ENCODE data around the gene SCO1.
"Not testable (repeated sequence)": the region's sequence is repeated elsewhere in the genome, so short reads cannot be mapped to it uniquely, and the experiment has no call there.

Gene SCO1

GRCh38 chr17:10725262-10725661 is 27.9 kb upstream of the SCO1 start:
- no peak for DNase-seq

DNA sequence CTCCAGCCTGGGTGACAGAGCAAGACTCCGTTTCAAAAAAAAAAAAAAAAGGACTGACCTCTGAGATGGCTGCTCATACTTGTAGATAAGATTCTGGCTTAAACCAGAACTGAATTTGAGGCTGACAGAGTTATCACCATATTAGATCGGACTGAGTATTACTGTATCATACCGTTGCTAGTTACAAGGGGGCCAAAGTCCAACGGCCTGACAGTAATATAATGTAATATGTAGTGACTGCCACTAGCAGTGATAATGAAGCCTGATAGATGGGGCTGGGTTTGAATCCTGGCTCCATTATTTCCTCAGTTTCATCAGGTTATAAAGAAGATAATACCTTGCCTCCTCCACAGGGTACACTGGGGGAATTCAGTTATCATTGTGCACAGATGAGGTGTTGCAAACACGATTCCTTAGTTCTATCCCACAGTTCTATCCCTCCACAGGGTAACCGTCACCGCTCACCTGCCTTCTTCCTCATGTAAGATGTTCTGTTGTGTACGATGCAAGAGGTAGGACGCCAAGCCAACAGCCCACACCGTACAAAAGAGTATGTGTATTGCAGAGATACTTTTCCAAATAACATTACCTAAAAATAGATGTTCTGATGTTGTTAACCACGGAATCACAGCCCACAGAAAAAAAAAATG is 27.3 kb upstream of the SCO1 start:
- DNase-seq, result no peak

DNA sequence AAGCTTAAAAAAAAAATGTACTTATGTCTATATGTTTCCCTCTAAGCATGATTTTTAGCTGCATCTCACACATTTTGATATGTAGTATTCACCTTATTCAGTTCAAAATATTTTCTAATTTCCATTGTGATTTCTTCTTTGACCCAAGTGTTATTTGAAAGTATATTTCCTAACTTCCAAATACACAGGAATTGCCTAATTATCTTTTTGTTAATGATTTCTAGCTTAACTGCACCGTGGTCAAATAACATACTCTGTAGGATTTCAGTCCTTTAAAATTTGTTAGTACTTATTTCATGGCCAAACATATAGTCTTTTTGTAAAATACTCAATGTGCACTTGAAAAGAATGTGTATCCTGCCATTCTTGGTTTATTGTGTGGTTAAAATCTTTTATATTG is 21.2 kb upstream of the SCO1 start:
- DNase-seq, result no peak

GRCh38 chr17:10716218-10716617 is 18.9 kb upstream of the SCO1 start:
- no peak for DNase-seq

DNA sequence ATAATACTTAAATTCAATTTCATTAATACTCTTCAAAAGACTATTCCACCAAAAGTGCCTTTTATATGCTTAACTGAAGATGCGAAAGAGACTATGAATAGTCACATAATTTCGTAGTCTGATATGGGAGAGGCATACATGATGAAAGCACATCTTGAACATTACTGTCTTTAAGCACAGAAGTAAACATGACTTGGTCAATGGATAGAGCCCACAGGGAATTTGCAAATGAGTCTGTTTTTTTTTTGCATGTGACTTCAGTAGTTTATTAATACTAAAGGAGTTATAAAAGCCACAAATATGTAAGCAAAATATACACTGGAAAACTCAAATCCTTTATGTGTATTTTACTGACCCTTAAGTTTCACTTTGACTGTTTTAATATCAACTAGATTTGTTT is 16.0 kb upstream of the SCO1 start:
- DNase-seq, result no peak

DNA sequence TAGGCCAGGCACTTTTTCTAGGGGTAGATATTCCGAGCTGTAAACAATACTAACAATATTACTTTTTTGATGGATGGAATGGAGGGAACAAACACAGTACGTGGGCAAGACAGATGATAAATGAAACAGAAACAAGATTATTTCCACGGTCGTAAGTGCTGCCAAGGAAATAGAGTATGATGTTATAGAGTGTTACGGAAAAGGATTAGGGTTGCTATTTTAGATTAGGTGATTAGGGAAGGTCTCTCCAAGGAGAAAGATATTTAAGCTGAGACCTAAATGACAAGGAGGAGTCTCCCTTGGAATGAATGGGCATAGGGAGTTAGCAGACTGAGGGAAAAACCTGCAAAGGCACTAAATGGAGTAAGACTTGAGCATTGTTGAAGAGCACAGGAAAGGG is 8.4 kb upstream of the SCO1 start:
- no peak for DNase-seq

DNA sequence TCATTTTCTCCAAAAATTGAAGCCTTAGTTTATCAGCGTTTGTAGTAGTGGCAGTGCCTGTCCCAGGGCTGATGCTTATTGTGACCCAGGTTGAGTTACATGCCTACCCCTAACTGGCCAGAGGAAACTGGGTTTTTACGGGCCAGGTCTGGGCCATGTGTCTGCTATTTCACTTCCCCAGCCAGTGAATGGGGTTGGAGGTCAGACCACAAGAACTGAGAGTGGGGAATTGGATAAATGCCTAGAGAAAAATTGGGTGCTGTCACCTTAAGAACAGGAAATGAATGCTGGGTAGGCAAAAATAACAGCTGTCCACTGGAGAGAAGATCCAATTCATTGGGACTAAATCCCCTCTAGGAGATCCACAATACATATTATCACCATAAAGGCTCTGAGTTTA is 5.2 kb upstream of the SCO1 start:
- no peak for DNase-seq

DNA sequence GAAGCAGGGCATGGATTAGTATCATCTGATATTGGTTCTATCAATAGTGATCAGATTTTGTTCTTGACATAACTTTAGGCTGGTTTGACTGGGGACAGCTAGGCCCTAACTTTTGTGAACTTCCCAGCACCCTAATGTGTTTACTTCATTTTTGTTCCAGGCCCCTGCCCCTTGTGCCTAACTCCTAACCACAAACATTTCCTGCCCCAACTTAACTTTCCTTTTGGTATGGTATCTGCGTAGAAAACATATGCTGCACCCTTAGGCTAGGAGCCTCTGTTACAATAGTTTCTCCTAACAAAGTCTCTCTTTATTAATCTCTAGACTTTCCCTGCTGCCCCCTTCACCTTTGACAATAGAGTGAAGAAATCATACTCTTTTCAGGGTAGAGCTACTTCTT is 2.5 kb upstream of the SCO1 start:
- DNase-seq, result no peak

- no peak for DNase-seq
Measured at GRCh38 chr17:10698096-10698818, 924 bp upstream of the SCO1 start.

GRCh38 chr17:10695875-10696407 is 1.4 kb downstream of the SCO1 start:
- not testable (repeated sequence) for DNase-seq

- no peak for DNase-seq
Measured at GRCh38 chr17:10687499-10687898, 9.8 kb downstream of the SCO1 start.

DNA sequence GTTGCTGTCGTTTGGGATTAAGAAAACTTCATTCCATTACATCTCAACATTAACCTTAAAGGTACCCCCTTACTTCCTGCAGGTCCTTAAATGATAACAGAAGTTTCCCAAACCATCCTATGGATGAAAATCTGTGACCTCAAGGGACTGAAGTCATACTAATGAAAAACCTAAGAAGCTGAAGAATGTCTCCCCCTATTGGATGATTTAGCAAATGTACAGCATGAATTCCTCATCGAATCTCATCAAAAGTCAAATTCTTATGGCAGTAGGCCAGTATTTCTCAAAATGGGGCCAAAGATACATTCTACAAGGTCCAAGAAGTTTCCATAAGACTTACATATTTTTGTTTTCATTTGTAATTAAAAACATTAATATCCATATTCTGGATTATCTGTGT is 13.5 kb downstream of the SCO1 start:
- no peak for DNase-seq

- DNase-seq, result no peak
Measured at GRCh38 chr17:10681866-10682446, 15.4 kb downstream of the SCO1 start.

GRCh38 chr17:10674704-10675103 is 22.6 kb downstream of the SCO1 start:
- no peak for DNase-seq

GRCh38 chr17:10673312-10673711 is 24.0 kb downstream of the SCO1 start:
- no peak for DNase-seq

DNA sequence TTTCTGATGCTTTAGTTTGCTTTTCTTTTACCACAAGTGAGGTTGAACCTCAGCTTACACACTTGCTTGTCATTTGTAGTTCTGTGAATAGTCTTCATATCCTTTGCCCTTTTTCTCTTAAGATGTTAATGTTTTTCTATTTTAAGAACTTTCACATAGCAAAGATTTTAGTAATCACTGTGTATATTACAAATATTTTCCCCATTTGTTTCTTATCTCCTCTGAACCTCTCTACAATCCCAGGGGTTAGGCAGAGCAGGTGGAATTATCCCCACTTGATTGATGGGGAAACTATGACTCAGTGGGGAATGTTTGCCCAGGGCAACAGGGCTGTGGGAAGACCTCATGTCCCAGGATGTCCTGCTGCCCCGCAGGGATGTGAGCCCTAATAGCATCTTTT is 28.6 kb downstream of the SCO1 start:
- DNase-seq, result no peak

- no peak for DNase-seq
Measured at GRCh38 chr17:10666906-10667305, 30.4 kb downstream of the SCO1 start.

DNA sequence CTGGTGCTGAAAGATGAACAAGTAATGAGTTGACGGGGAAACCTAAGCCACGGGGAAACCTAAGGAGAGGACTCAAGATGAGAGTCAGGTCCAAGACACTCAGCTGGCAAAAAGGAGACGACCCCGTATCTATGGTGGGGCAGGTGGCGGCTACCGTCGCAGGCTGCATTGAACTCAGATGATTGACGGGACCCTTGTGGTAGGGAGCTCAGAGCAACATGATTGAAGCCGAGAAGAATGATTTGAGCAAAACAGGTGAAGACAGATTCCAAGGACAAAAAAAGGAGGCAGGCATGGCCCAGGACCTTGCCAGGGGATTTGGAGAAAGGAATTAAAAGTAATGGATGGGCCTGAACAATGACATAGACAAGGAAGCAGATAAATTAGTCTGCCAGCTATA is 32.8 kb downstream of the SCO1 start:
- no peak for DNase-seq

- DNase-seq, result no peak
Measured at GRCh38 chr17:10663231-10663630, 34.1 kb downstream of the SCO1 start.

- DNase-seq, result no peak
Measured at GRCh38 chr17:10661437-10661836, 35.9 kb downstream of the SCO1 start.

DNA sequence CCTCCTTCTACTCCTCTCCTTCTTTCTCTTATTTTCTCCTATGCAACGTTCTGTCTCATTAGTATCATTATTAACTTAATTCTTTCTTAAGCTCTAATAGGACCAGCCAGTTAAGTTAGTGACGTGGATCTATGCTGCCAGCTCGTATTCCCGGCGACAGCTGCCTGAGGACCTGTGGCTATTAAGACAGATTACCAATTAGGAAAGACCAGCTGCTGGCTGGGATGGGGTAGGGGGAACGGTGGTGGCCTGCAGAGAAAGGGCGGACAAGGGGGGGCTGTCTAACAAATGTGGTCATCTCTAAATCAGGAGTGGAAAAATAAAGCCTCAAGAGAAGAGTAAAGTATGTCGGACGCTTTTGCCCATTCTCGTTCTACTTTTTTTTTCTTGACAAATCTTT is 39.5 kb downstream of the SCO1 start:
- DNase-seq, result no peak

- no peak for DNase-seq
Measured at GRCh38 chr17:10657148-10657547, 40.2 kb downstream of the SCO1 start, which contains the start of gene MYH3. Gene MYH3 (minus strand): TSS chr17:10657309. CDS start chr17:10655064, 2,245 bp downstream.

DNA sequence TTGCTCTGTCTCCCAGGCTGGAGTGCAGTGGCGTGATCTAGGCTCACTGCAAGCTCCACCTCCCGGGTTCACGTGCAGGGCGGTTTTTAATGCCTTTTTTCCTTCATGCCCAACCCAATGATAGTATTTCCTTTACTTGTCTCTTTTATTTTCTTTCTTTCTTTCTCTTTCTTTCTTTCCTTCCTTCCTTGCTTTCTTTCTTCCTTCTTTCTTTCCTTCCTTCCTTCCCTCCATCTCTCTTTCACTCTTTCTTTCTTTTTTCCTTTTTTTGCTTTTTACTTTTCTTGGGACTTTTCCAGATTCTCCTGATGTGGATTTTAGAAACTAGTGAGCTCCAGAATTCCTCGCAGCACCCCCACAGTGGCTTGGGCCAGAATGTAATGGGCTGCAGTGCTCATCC is 43.3 kb downstream of the SCO1 start:
- DNase-seq, result no peak

- DNase-seq, result no peak
Measured at GRCh38 chr17:10652984-10653659, 44.2 kb downstream of the SCO1 start.
